Measurements from ENCODE around the gene TMEM169. TPM values are rescaled to one million over a fixed set of nuclear protein-coding genes. Genes with fewer than 3 reads are reported as not detected.
A peak's percentile ranks its signal among the peaks of the same experiment; 100 is the strongest.

TMEM169 gene
- total RNA-seq, 1 donor from 2014 or later: 166 TPM

- H3K27me3 Mint-ChIP-seq (ENCODE audit: unreplicated experiment): peaks cover 2% of the 10 kb centered on the region
- no peak overlapping the region for H3K4me3 Mint-ChIP-seq (ENCODE audit: unreplicated experiment)
- H3K4me1 Mint-ChIP-seq (ENCODE audit: low read depth, unreplicated experiment): peaks cover 11% of the 10 kb centered on the region
- no peak for DNase-seq
- H3K36me3 Mint-ChIP-seq (ENCODE audit: unreplicated experiment): peaks cover 4% of the 10 kb centered on the region
- TF ChIP-seq CTCF (IDR thresholded peaks at IDR 0.05; ENCODE audit: partially characterized antibody, unreplicated experiment): no peak
- H3K27ac Mint-ChIP-seq (ENCODE audit: unreplicated experiment): no peak overlapping the region
- H3K9me3 Mint-ChIP-seq (ENCODE audit: unreplicated experiment): no peaks in the 10 kb centered on the region
These were observed 67.3 kb downstream of the TMEM169 start for GRCh38 chr2:216148983-216149382.

GRCh38 chr2:216149741-216150140, 68.0 kb downstream of the TMEM169 start:
- no peak overlapping the region for H3K4me3 Mint-ChIP-seq (ENCODE audit: unreplicated experiment)
- H3K9me3 Mint-ChIP-seq (ENCODE audit: unreplicated experiment): no peaks in the 10 kb centered on the region
- TF ChIP-seq CTCF (IDR thresholded peaks at IDR 0.05; ENCODE audit: partially characterized antibody, unreplicated experiment): no peak
- DNase-seq: no peak
- no peak overlapping the region for H3K27ac Mint-ChIP-seq (ENCODE audit: unreplicated experiment)
- H3K27me3 Mint-ChIP-seq (ENCODE audit: unreplicated experiment): peaks cover 2% of the 10 kb centered on the region
- H3K4me1 Mint-ChIP-seq (ENCODE audit: low read depth, unreplicated experiment): peaks cover 11% of the 10 kb centered on the region
- H3K36me3 Mint-ChIP-seq (ENCODE audit: unreplicated experiment): peaks cover 4% of the 10 kb centered on the region

- DNase-seq: no peak
- Mint-ChIP-seq H3K9me3 (ENCODE audit: unreplicated experiment) (no peaks in the 10 kb centered on the region), H3K4me1 (ENCODE audit: low read depth, unreplicated experiment) (peaks cover 13% of the 10 kb centered on the region), H3K4me3 (ENCODE audit: unreplicated experiment) (no peak overlapping the region), H3K36me3 (ENCODE audit: unreplicated experiment) (peaks cover 4% of the 10 kb centered on the region), H3K27me3 (ENCODE audit: unreplicated experiment) (peaks cover 2% of the 10 kb centered on the region), H3K27ac (ENCODE audit: unreplicated experiment) (peak overlapping the region; percentile 45)
- TF ChIP-seq CTCF (IDR thresholded peaks at IDR 0.05; ENCODE audit: partially characterized antibody, unreplicated experiment): peak; percentile 46
These were observed 69.8 kb downstream of the TMEM169 start for GRCh38 chr2:216151313-216152025.

Other genes with a start within 250 kb of the TMEM169 start
- 48.4 TPM for gene MREG, start 68.4 kb upstream of the TMEM169 start, total RNA-seq (ENCODE audit: unreplicated experiment)
- gene PECR, start 110 bp upstream of the TMEM169 start, total RNA-seq (ENCODE audit: unreplicated experiment): 33.0 TPM
- 254 TPM for gene XRCC5, start 27.4 kb downstream of the TMEM169 start, total RNA-seq (ENCODE audit: unreplicated experiment)

Measured in glutamatergic neuron (in vitro differentiated cells).